Fibroblast of the aortic adventitia (primary cell): Measurements from ENCODE around the gene NFIX. TPM values are rescaled to one million over a fixed set of nuclear protein-coding genes. Genes with fewer than 3 reads are reported as not detected.

Experiments used
- DNase-seq: peaks from one replicate; pipeline ENCODE4 v3.0.0-alpha.2; 2010; ENCODE audit warnings: low read depth
- H3K4me3 ChIP-seq: 2 replicates; pipeline ENCODE4 v1.5.1; 2011; ENCODE audit warnings: low read depth, mild to moderate bottlenecking, control low read depth, low read length, moderate library complexity
- total RNA-seq: library from RNA; depleted of rRNA; stranded (reverse); fragments of >200 nt; gene quantifications from 2 replicates; pipeline ENCODE4 v1.2.3, GENCODE V29; 2012; ENCODE audit warnings: low replicate concordance
- TF ChIP-seq, protein P1 (sequence below): IDR thresholded peaks from 2 replicates; pipeline ENCODE4 v1.5.1; 2011; ENCODE audit warnings: mild to moderate bottlenecking, low read length, control low read depth, inconsistent platforms; ENCODE audit not compliant: insufficient read depth

Gene NFIX
- total RNA-seq, 1 donor, result 160 TPM

DNA sequence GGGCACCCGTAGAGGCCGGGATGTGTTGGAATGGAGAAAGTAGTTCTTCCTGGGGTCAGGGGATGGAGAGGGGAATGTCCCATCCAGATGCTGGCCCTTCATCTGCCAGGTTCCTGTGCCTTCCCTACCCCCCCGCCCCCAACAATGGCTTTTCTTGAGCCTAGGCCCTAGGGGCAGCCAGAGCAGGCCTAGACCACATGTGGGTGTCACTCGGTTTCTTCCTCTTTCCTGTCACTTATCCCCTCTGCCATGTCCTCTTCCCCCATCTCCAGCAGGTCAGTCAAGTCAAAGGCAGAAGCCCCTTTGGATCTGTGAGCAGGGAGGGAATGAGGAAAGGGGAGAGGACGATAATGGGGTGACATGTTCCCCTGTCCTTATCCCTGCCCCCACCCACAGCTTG lies 71.0 kb downstream of the NFIX start:
- no peak overlapping the region for H3K4me3 ChIP-seq
- TF ChIP-seq, protein P1, sequence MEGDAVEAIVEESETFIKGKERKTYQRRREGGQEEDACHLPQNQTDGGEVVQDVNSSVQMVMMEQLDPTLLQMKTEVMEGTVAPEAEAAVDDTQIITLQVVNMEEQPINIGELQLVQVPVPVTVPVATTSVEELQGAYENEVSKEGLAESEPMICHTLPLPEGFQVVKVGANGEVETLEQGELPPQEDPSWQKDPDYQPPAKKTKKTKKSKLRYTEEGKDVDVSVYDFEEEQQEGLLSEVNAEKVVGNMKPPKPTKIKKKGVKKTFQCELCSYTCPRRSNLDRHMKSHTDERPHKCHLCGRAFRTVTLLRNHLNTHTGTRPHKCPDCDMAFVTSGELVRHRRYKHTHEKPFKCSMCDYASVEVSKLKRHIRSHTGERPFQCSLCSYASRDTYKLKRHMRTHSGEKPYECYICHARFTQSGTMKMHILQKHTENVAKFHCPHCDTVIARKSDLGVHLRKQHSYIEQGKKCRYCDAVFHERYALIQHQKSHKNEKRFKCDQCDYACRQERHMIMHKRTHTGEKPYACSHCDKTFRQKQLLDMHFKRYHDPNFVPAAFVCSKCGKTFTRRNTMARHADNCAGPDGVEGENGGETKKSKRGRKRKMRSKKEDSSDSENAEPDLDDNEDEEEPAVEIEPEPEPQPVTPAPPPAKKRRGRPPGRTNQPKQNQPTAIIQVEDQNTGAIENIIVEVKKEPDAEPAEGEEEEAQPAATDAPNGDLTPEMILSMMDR, result no peak
- no peak for DNase-seq

- no peak for DNase-seq
- TF ChIP-seq, protein P1, result no peak
- H3K4me3 ChIP-seq, result no peak overlapping the region
Measured at GRCh38 chr19:13066933-13067807, 71.9 kb downstream of the NFIX start.

- TF ChIP-seq, protein P1, result no peak
- DNase-seq, result no peak
- no peak overlapping the region for H3K4me3 ChIP-seq
Measured at GRCh38 chr19:13068085-13068846, 73.0 kb downstream of the NFIX start.

GRCh38 chr19:13069415-13070359 lies 74.4 kb downstream of the NFIX start:
- peak; percentile 53 for DNase-seq
- H3K4me3 ChIP-seq, result no peak overlapping the region
- TF ChIP-seq, protein P1, result peak; percentile 36

DNA sequence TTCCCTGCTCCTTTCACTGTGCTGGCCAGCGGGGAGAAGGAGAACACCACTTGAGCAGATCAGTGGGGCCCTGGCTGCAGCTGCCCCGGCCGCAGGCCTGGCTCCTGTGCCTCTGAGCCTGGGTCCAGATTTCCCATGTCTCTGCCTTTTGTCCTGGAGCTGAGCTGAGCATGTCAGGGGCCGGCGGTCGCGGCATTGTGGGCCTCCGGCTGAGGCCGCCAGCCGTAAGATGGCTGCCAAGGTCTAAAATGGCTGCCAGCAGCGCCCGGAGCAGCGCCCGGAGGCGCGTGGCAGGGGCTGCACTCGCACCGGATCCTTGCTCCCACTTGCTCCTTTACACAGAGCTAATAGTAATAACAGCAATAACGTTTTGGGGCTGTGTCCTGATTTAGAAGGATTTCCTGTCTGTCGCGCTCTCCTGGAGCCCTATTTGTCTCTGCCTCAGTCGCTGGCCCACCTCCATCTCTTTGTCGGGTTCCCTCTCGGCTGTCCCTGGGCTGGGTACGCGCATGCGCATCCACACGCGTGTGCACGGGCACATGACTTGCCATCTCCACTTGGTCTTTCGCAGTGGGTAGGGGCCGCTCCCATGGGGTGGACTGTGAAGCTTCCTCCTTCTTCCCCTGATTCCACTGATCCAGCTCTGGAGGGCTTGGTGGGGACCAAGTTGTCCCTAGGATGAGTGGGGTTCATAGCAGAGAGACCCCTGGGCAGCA lies 75.3 kb downstream of the NFIX start:
- no peak overlapping the region for H3K4me3 ChIP-seq
- DNase-seq, result no peak
- TF ChIP-seq, protein P1, result no peak
